GM19372 (cell line): ENCODE data around the gene CD3E.

Source experiments
- ATAC-seq: cut with Tn5 transposase; IDR thresholded peaks from one replicate; pipeline ENCODE4 v1.9.1; 2021; ENCODE audit warnings: mild to moderate bottlenecking, low read depth, moderate library complexity; ENCODE audit not compliant: unreplicated experiment

Gene CD3E

DNA sequence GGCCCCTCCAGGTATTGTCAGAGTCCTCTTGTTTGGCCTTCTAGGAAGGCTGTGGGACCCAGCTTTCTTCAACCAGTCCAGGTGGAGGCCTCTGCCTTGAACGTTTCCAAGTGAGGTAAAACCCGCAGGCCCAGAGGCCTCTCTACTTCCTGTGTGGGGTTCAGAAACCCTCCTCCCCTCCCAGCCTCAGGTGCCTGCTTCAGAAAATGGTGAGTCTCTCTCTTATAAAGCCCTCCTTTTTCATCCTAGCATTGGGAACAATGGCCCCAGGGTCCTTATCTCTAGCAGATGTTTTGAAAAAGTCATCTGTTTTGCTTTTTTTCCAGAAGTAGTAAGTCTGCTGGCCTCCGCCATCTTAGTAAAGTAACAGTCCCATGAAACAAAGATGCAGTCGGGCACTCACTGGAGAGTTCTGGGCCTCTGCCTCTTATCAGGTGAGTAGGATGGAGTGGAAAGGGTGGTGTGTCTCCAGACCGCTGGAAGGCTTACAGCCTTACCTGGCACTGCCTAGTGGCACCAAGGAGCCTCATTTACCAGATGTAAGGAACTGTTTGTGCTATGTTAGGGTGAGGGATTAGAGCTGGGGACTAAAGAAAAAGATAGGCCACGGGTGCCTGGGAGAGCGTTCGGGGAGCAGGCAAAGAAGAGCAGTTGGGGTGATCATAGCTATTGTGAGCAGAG is at the start of gene CD3E:
Gene CD3E, plus strand, starts transcription at position 163 of the 681 bp plus-strand sequence. Its CDS starts 223 bp downstream, at position 386.
- ATAC-seq = no peak

DNA sequence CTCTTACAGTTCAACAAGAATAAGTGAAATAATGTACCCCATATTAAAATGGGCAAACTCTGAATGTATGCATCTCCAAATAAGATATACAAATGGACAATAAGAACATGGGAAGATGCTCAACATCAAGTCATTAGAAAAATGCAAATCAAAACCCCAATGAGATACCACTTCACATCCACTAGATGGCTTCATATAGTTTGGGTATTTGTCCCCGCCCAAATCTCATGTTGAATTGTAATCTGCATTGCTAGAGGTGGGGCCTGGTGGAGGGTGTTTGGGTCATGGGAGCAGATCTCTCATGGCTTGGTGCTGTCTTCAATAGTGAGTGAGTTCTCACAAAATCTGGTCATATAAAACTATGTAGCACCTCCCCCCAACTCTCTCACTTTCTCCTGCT is 46.1 kb upstream of the CD3E start:
- no peak for ATAC-seq

DNA sequence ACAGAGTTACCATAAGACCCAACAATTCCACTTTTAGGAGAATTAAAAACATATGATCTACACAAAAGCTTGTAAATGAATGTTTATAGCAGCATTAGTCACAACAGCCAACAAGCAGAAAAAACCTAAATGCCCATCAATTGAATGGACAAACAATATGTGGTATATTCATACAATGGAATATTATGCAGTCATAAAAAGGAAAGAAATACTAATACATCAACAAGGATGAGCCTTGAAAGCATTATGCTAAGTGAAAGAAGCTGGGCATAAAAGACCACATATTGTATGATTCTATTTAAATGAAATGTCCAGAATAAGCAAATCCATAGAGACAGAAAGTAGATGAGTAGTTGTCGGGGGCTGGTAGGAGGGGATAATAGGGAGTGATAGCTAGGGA is 45.4 kb upstream of the CD3E start:
- no peak for ATAC-seq

DNA sequence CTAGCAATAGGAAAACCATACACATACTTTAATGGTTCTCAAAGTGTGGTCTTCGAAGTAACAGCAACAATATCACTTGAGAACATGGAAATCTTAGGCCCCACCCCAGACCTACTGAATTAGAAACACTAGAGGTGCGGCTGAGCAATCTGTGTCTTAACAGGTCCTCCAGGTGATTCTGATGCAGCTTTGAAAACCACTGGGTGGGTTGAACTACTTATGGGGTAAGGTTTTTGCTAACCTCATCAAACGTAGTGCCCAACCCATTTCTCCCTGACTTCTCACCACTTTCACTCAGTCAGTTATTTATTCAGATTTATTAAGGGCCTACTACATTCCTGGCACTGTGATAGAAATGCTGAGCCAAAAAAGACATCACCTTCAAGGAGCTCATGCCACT is 44.2 kb upstream of the CD3E start:
- ATAC-seq = no peak

DNA sequence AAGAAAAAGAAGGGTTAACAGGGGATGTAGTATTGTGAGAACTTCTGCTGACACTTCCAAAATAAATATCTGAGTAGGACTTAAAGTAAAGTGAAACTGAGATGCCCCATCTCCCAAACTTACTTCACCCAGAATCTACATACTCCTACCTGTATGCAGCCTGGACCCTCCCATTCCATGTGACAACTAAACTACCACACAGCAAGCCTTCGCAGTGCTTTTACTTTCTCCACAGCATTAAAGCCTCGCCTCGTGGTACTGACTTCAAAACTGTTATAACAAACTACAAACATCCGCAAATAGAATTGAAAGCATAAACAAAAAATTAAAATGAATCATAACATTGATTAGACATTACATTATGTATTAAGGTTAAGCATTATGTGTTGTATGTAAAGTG is 41.4 kb upstream of the CD3E start:
- no peak for ATAC-seq

DNA sequence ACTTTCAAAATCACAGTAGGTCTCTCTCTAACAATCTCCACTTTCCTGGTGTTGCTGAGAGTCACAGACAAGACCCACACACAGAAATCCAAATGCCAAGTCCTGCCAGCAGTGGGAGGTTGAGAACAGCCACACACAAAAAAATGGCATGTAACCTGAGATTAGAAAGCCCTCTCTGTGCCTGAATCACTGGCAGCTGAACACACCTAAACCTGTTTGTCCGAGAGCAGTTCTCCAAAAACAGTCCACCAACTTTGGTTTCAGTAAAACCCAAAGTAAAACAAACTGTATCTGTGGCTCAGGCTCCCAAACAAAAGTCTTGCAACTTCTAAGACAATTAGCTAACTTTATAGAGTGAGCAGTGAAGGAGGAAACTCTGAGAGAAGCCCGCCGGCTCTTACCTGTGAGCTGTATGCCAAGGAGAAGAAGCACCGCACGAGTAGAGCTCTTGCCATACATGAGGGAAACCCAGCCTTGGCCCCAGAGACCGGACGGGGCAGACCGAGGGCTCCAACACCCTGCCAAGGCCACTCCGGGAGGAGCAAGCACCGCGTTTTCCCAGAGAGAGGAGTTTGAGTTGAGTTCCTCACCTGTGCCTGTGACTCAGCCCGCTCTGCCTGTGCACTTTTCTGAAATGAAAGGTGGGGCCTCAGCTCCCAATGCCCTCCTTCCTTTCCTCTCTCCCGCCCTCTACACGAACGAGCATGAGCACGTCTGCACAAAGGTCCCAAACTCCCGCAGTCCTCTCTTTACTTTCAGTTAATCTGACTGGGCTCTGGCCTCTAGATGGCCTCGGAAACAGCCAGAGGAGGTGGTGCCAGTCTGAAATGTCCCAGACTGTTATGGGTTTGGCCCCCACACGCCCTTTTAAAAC is 40.6 kb upstream of the CD3E start, which contains the start of gene MPZL2:
Gene MPZL2, minus strand, starts transcription at position 603 of the 874 bp plus-strand sequence. Its CDS starts 144 bp downstream, at position 459.
- ATAC-seq = no peak

DNA sequence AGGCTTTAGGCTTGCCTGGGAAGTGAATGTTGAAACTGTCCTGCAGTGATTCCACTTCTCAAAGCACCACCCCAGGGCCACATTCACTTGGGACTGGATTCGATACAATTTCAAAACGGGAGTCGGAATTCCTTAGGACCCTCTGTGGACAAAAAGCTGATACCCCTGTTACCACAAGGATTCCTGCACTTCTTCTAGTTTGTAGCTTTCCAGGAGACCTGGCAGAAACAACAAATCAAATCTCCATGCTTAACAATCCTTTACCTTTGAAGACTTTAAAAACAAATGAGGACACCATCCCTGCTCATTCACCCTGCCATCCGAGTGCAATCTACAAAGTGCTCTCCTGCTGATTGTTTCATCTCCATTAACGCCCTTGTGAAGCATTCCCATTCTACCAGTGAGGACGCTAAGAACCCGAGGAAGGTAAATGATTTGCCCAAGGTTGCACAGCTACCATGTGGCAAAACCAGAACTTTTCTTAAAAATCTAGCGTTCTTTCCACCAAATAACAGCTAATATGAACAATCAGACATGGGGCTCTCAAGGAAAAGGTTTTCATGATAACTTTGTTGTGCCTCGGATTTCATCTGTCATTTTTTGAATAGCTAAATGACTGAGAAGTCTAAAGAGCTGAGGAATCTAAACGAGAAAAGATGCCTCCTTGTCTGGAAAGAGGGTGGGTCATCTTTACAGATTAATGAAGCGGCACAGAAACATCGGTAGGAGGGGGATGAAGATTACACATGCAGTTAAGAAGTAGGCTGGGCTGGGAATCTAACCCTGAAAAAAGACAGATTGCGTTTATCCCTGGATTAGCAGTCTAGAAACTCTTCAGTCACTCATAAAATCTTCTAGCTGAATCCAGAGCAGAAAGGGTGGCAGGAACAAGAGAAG is 39.7 kb upstream of the CD3E start:
- ATAC-seq = no peak

DNA sequence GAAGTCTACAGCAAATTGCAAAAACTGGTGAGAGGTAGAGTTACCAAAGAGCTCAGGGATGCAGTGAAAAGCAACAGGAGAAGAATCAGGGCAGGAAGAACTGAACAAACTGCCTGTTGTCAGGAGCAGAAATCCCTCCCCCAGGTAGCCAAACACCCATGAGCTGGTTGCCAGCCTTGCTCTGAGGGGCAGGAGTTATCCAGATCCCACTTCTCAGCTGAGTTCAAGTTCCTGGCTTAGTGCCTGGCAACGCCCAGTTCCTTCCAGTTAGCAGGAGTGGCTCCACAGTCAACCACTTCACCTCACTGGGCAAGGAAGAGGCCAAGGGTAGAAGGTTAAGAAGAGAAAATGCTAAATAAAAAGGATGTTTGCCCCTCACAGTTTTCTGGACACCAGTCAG is 38.6 kb upstream of the CD3E start:
- no peak for ATAC-seq

DNA sequence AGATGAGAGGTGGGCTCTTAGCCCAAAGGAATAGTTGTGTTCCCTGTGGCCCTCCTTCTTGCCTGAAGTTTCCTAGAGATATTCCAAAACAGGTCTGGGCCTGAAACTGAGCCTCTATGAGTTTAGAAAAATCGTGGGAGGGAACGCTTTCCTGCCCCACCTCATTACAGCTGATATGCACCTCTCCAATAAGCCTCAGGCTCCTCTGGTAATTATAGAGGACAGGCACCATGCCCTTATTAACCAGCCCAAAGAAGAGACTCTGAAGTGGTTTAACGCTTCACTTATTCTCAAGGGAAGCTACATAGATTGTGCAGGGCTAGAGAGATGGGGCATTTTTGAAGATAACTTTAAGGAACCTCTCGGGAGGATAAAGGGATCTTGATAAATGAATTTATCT is 37.0 kb upstream of the CD3E start:
- ATAC-seq = no peak

DNA sequence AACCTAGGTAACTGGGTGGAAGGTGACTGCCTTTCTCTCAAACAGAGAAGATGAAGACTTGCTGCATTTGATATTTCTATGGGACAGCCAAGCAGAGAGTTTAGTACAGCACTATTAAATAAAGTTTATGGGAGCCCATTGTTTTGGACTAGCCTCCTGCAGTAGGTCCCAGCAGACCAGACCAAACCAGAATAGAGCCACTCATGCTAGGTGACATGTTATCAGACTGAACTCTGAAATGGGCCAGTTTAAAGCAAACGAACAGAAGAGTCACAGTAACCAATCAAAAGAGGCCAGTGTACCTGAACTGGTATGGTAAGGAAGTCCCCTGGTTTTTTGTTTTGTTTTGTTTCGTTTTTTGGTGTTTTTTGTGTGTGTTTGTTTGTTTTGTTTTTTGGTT is 32.5 kb upstream of the CD3E start:
- ATAC-seq = no peak

DNA sequence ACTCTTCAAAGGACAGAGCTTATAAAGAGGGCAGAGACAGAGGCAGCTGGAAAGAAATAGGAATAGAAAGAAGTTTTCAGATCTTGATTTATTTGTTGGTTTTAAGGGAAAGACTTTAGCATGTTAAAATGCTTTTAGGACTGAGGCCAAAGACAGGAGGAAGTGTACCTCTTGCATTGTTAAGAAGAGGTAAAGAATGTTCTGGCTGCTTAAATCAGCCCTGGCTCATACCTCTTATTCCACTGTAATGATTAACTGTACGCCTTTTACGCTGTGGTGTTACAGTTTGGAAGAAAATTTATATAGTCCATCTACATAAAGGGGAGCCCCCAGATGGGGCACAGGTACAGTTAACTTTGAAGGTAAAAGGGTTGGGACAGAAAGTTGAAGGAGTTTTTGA is 30.3 kb upstream of the CD3E start:
- no peak for ATAC-seq

DNA sequence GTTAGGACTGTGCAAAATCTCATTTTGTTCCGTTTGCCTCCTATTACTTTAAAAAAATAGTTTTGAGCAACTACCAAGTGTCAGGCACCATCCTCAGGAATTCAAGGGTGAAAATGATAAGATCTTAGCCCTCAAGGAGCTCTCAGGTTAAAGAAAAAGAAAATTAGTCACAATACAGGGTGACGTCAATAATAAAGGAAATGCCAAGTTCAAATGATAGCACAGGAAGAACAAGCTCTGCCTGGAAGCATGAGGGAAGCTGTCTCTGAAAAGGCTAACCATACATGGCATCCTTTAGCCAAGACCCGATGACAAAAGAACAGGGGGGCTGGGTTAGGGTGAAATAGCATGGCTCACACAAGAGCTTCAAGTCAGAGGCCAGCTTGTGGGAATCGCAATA is 29.4 kb upstream of the CD3E start:
- no peak for ATAC-seq

DNA sequence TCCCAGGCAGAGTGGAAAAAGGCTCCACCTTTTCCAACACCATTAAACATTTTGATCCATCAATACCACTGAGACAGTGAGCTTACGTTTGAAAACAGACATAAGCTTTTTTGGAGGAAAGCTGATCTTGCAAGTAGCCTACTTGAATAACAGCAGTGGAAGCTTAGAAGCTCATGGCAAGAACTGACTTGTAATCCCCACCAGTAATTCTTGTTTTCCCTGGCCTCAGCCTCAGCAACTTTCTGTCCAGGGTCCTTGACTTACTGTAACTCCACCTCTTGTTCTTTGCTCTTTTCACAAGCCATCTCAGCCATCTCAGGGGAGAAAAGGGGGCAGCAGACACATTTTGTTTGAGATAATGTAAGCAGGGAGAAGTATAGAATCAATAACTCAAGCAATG is 28.1 kb upstream of the CD3E start:
- ATAC-seq = no peak

DNA sequence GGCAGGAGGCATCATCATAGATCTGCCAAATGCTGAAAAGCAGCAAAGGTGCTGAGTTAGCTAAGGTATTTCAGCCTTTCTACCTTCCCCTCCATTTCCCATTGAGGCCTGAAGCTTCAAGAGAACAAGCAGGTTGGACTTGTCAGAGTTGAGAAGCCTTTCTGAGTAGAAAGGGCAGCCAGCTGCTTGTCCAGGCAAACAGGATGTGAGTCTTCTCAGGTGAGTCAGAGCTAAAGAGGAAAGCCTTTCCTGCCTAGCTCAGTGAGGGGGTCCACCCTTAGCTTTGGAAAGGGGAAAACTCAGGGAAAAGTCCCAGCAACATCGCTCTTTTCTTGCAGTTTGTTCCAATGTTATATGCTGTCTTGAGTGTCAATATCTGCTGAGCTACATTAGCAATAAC is 27.2 kb upstream of the CD3E start:
- ATAC-seq = no peak

DNA sequence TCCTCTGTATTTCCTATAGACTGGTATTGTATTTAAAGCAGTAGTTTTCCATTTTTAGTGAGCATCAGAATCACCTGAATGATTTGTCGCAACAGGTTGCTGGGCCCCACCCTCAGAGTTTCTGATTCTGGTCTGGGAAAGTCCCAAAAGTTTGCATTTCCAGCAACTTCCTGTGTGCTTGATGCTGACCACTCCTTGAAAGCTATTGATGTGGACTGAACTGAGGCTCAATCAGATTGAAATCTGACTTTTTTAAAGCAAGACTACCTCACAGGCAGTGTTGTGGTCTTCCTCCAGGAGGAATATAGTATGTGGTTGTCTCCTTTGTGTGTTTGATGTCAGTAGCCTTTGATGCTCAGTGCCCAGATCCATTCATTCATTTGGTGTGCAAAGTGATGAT is 23.2 kb upstream of the CD3E start:
- no peak for ATAC-seq

DNA sequence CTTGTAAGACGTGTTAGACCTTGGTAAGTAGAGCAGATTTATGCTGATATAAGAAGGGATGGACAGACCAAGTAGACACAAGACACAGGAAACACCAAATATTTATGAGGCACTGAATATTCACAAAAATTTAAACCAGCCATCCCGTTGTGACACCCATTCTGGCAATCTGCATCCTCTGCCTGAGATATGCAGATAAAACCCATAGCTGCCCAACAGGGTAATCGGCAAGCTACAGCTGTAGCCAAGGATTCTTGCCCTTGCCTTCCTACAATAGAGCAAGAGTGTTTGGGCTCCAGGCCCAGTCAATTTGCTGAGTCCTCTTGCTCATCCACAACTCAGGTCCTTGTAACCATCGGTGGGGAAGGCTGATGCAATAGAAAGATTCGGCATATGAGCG is 21.9 kb upstream of the CD3E start:
- ATAC-seq = no peak

DNA sequence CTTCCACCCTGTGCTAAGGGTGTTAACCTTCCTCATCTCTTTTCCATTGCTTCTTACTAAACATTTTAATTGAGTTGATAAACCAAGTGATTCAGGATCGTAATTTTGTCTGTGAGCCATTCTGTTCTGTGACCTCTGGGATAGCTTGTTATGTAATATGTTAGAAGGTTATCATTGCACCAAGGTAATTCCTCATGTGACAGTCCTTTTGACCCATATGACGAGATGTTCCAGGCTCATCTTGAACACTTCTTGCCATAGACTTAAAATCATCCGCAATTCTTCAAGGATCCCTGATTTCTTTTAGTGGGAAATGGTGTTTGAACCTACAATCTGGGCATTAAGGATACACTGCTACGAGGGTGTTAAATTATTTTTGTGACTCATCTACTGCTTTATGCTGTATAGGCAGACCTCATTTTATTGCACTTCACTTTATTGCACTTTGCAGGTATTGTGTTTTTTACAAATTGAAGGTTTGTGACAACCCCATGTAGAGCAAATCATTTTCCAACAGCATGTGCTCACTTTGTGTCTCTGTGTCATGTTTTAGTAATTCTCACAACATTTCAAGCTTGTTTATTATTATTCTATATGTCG is 21.4 kb upstream of the CD3E start:
- ATAC-seq = no peak

DNA sequence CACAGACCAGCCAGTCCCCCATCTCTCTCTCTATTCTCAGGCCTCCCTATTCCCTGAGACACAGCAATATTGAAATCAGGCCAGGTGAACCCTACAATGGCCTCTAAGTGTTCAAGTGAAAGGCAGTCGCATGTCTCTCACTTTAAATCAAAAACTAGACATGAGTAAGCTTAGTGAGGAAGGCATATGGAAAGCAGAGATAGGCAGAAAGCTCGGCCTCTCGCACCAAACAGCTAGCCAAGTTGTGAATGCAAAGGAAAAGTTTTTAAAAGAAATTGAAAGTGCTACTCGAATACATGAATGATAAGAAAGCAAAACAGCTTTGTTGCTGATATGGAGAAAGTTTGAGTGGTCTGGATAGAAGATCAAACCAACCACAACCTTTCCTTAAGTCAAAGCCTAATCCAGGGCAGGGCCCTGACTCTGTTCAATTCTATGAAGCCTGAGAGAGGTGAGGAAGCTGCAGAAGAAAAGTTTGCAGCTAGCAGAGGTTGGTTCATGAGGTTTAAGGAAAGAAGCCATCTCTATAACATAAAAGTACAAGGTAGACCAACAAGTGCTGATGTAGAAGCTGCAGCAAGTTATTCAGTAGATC is 20.7 kb upstream of the CD3E start:
- ATAC-seq = no peak

DNA sequence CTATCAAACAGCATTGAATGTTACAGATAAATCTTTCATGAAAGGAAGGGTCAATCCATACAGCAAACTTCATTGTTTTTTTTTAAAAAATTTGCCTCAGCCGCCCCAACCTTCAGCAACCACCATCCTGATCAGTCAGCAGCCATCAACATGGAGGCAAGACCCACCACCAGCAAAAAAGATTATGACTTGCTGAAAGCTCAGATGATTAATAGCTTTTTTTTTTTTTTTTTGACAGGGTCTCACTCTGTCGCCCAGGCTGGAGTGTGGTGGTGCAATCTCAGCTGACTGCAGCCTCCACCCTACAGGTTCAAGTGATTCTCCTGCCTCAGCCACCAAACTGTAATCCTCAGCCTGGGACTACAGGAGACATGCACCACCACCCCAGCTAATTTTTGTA is 18.0 kb upstream of the CD3E start:
- ATAC-seq = no peak

DNA sequence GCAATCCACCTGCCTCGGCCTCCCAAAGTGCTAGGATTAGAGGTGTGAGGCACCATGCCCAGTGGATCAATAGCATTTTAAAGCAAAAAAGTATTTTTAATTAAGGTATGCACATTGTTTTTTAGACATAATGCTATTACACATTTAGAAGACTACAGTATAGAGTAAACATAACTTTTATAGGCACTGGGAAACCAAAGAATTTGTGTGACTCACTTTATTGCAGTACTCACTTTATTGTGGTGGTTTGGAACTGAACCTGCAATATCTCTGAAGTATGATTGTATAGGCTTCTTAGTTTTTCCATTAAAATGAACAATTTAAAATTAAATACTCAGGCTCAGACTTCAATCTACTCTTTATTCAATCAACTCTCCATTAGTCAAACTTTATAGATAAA is 17.5 kb upstream of the CD3E start:
- no peak for ATAC-seq
